ENCODE results near the gene MYH11.

The MYH11 gene

DNA sequence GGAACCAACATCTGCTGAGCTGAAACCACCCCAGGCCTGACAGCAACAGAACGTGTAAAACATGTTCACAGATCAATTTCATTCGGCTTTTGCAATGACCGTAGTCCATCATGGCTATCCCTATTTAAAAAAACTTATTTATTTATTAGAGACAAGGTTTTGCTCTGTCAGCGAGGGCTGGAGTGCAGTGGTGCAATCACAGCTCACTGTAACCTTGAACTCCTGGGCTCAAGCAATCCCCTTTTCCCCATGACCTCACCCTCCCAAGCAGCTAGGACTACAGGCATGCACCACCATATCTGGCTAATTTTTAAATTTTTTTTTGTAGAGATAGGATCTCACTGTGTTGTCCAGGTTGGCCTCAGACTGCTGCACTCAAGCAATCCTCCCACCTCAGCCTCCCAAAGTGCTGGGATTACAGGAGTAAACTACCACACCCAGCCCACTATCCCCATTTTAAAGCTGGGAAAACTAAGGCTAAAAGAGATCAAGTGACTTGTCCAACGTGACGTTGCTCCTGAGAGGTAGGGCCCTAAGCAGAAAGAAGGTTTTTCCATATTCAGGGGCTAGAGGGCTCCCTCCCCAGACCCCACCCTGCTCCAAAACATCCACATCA, 77.7 kb downstream of the MYH11 start:
- TF ChIP-seq ZBTB7A (IDR thresholded peaks at IDR 0.05; ENCODE audit: low read depth), result no peak
- no peak for TF ChIP-seq NFIC (IDR thresholded peaks at IDR 0.05)

DNA sequence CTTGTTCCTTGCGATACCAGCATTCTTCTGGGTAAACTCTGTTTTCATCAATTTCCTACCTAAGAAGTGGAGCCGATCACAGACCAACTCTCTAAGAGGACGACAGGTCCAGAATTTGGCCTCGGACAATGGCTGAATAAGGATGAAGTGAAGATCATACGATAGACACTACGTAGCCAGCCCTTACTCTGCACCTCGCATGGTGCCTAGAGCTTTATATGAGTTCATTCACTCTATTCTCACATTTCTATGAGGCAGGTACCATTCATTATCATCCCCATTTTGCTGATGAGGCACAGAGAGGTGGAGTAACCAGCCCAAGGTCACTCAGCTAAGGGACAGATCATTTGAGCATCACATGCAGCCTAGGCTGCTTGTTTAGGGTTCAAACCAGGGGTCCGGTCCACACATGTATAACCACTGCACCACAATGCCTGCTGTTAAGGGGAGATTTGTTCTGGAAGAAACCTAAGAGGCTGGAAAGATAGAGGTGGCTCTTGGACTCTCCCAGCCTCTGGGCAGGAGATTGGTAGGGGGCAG, 78.6 kb downstream of the MYH11 start:
- TF ChIP-seq FOXM1 (IDR thresholded peaks at IDR 0.05; ENCODE audit: borderline replicate concordance, low read depth) (no peak), TAF1 (IDR thresholded peaks at IDR 0.05; ENCODE audit: low read depth) (no peak), MAX (IDR thresholded peaks at IDR 0.05) (no peak), CEBPB (IDR thresholded peaks at IDR 0.05) (no peak), NFIC (IDR thresholded peaks at IDR 0.05) (no peak), EP300 (IDR thresholded peaks at IDR 0.05; ENCODE audit: borderline replicate concordance) (no peak), TCF12 (IDR thresholded peaks at IDR 0.05; ENCODE audit: low read depth) (no peak), CREB1 (IDR thresholded peaks at IDR 0.05; ENCODE audit: low read depth) (no peak), REST (IDR thresholded peaks at IDR 0.05; ENCODE audit: low read depth) (no peak), TEAD4 (IDR thresholded peaks at IDR 0.05) (no peak), EGR1 (IDR thresholded peaks at IDR 0.05) (no peak), RAD21 (IDR thresholded peaks at IDR 0.05; ENCODE audit: low read depth) (no peak)
- TF ChIP-seq, protein P1, sequence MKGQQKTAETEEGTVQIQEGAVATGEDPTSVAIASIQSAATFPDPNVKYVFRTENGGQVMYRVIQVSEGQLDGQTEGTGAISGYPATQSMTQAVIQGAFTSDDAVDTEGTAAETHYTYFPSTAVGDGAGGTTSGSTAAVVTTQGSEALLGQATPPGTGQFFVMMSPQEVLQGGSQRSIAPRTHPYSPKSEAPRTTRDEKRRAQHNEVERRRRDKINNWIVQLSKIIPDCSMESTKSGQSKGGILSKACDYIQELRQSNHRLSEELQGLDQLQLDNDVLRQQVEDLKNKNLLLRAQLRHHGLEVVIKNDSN (IDR thresholded peaks at IDR 0.05), result no peak

- TF ChIP-seq RAD21 (IDR thresholded peaks at IDR 0.05; ENCODE audit: low read depth), result peak; percentile 89
- no peak for TF ChIP-seq TAF1 (IDR thresholded peaks at IDR 0.05; ENCODE audit: low read depth)
- TF ChIP-seq MAX (IDR thresholded peaks at IDR 0.05), result peak; percentile 74
- no peak for TF ChIP-seq REST (IDR thresholded peaks at IDR 0.05; ENCODE audit: low read depth)
- TF ChIP-seq ZBTB7A (IDR thresholded peaks at IDR 0.05; ENCODE audit: low read depth), result no peak
Measured at GRCh38 chr16:15777533-15778203, 79.2 kb downstream of the MYH11 start.

DNA sequence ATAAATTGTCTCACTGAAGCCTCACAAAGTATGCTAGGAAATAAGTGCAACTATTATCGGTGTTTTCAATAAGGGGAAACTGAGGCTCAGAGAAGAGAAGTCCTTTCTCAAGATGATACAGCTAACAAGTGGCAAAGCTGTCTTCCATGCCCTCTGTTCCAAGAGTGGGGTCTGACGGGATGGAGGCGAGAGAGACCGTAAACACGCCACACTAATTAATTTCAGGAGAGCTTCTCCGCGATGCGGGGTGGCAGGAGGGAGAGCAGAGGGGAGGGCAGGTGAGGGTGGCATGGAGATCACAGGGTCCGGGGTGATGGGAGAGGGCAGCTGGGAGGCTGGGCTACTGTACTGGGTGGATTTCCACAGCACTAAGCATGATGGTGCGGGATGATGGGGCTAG, 80.3 kb downstream of the MYH11 start:
- TF ChIP-seq REST (IDR thresholded peaks at IDR 0.05; ENCODE audit: low read depth) (no peak), EP300 (IDR thresholded peaks at IDR 0.05; ENCODE audit: borderline replicate concordance) (no peak), TAF1 (IDR thresholded peaks at IDR 0.05; ENCODE audit: low read depth) (no peak), TEAD4 (IDR thresholded peaks at IDR 0.05) (no peak), NFIC (IDR thresholded peaks at IDR 0.05) (no peak), CEBPB (IDR thresholded peaks at IDR 0.05) (no peak), ZBTB7A (IDR thresholded peaks at IDR 0.05; ENCODE audit: low read depth) (no peak), FOXM1 (IDR thresholded peaks at IDR 0.05; ENCODE audit: borderline replicate concordance, low read depth) (no peak), YY1 (IDR thresholded peaks at IDR 0.05; ENCODE audit: low read depth) (no peak), MAX (IDR thresholded peaks at IDR 0.05) (no peak), CREB1 (IDR thresholded peaks at IDR 0.05; ENCODE audit: low read depth) (no peak), TCF12 (IDR thresholded peaks at IDR 0.05; ENCODE audit: low read depth) (no peak), RAD21 (IDR thresholded peaks at IDR 0.05; ENCODE audit: low read depth) (no peak), EGR1 (IDR thresholded peaks at IDR 0.05) (no peak)
- TF ChIP-seq, protein P1 (IDR thresholded peaks at IDR 0.05), result no peak

Data from Ishikawa (cell line).